ENCODE data around the gene CCDC102B. TPM values are rescaled to one million over a fixed set of nuclear protein-coding genes. Genes with fewer than 3 reads are reported as not detected.
A peak's percentile ranks its signal among the peaks of the same experiment; 100 is the strongest.

CCDC102B gene
- polyA plus RNA-seq, 1 donor from 2014 or later = 8.7 TPM

- no peak overlapping the region for H3K27ac ChIP-seq (ENCODE audit: low read length)
- no peaks in the 10 kb centered on the region for H3K9me3 ChIP-seq (ENCODE audit: low read length)
- H3K79me2 ChIP-seq (replicated peaks; ENCODE audit: insufficient read depth, low read length) = no peaks in the 10 kb centered on the region
- H3K9ac ChIP-seq (ENCODE audit: low read length) = no peak overlapping the region
- H2AFZ ChIP-seq (ENCODE audit: low read depth, low read length) = no peak overlapping the region
- H3K9me2 ChIP-seq (ENCODE audit: insufficient read depth, low read length) = no peaks in the 10 kb centered on the region
- TF ChIP-seq EZH2 (IDR thresholded peaks at IDR 0.05; ENCODE audit: borderline replicate concordance, insufficient read depth, low read length, poor library complexity, severe bottlenecking) = no peak
- TF ChIP-seq POLR2AphosphoS5 (IDR thresholded peaks at IDR 0.05) = no peak
- no peak for TF ChIP-seq MXI1 (conservative IDR thresholded peaks at IDR 0.05; ENCODE audit: poor library complexity, severe bottlenecking)
- peak; percentile 10 for TF ChIP-seq RAD21 (conservative IDR thresholded peaks at IDR 0.05)
- no peak for TF ChIP-seq EP300 (conservative IDR thresholded peaks at IDR 0.05; ENCODE audit: poor library complexity, severe bottlenecking)
- TF ChIP-seq CTCF (IDR thresholded peaks at IDR 0.05; ENCODE audit: poor library complexity, severe bottlenecking) = no peak
- TF ChIP-seq SMC3 (conservative IDR thresholded peaks at IDR 0.05; ENCODE audit: poor library complexity) = no peak
- peaks cover 4% of the 10 kb centered on the region for H3F3A ChIP-seq (ENCODE audit: insufficient read depth, low read length, poor library complexity, severe bottlenecking)
- H3K27me3 ChIP-seq (ENCODE audit: insufficient read depth, low read depth, low read length) = no peaks in the 10 kb centered on the region
- H3K36me3 ChIP-seq (ENCODE audit: insufficient read depth, low read length) = no peaks in the 10 kb centered on the region
- no peak overlapping the region for H3K4me3 ChIP-seq (ENCODE audit: low read length)
- no peaks in the 10 kb centered on the region for H4K20me1 ChIP-seq (ENCODE audit: insufficient read depth)
- H3K4me2 ChIP-seq (ENCODE audit: low read length) = no peak overlapping the region
Measured at GRCh38 chr18:68848242-68848641, 50.4 kb downstream of the CCDC102B start.

GRCh38 chr18:68854786-68855391 is 57.0 kb downstream of the CCDC102B start:
- H2AFZ ChIP-seq (ENCODE audit: low read depth, low read length) = no peak overlapping the region
- no peaks in the 10 kb centered on the region for H4K20me1 ChIP-seq (ENCODE audit: insufficient read depth)
- H3K9me2 ChIP-seq (ENCODE audit: insufficient read depth, low read length) = no peaks in the 10 kb centered on the region
- no peak overlapping the region for H3K9ac ChIP-seq (ENCODE audit: low read length)
- no peak overlapping the region for H3K27ac ChIP-seq (ENCODE audit: low read length)
- no peaks in the 10 kb centered on the region for H3K79me2 ChIP-seq (replicated peaks; ENCODE audit: insufficient read depth, low read length)
- H3K36me3 ChIP-seq (ENCODE audit: insufficient read depth, low read length) = no peaks in the 10 kb centered on the region
- H3K9me3 ChIP-seq (ENCODE audit: low read length) = no peaks in the 10 kb centered on the region
- TF ChIP-seq REST (IDR thresholded peaks at IDR 0.05; ENCODE audit: borderline replicate concordance) (no peak), POLR2AphosphoS5 (IDR thresholded peaks at IDR 0.05) (no peak), EZH2 (IDR thresholded peaks at IDR 0.05; ENCODE audit: borderline replicate concordance, insufficient read depth, low read length, poor library complexity, severe bottlenecking) (no peak), TAF1 (IDR thresholded peaks at IDR 0.05; ENCODE audit: low read depth) (no peak), SMC3 (conservative IDR thresholded peaks at IDR 0.05; ENCODE audit: poor library complexity) (no peak), MXI1 (conservative IDR thresholded peaks at IDR 0.05; ENCODE audit: poor library complexity, severe bottlenecking) (no peak), RAD21 (conservative IDR thresholded peaks at IDR 0.05) (no peak), EP300 (conservative IDR thresholded peaks at IDR 0.05; ENCODE audit: poor library complexity, severe bottlenecking) (no peak), CTCF (IDR thresholded peaks at IDR 0.05; ENCODE audit: poor library complexity, severe bottlenecking) (no peak)
- H3K27me3 ChIP-seq (ENCODE audit: insufficient read depth, low read depth, low read length) = no peaks in the 10 kb centered on the region
- no peak overlapping the region for H3K4me2 ChIP-seq (ENCODE audit: low read length)
- no peaks in the 10 kb centered on the region for H3F3A ChIP-seq (ENCODE audit: insufficient read depth, low read length, poor library complexity, severe bottlenecking)
- no peak overlapping the region for H3K4me3 ChIP-seq (ENCODE audit: low read length)

All from neural cell (in vitro differentiated cells).